Measurements from ENCODE around the gene PTPN18.
A peak's percentile ranks its signal among the peaks of the same experiment; 100 is the strongest.
"Not testable (repeated sequence)": the region's sequence is repeated elsewhere in the genome, so short reads cannot be mapped to it uniquely, and the experiment has no call there.

PTPN18 gene

GRCh38 chr2:130381145-130381544 is 25.3 kb downstream of the PTPN18 start:
- no peak for DNase-seq (ENCODE audit: low spot score)

GRCh38 chr2:130381619-130382018 is 25.8 kb downstream of the PTPN18 start:
- DNase-seq (ENCODE audit: low spot score): no peak

GRCh38 chr2:130382313-130382917 is 26.6 kb downstream of the PTPN18 start:
- no peak for DNase-seq (ENCODE audit: low spot score)

- DNase-seq (ENCODE audit: low spot score): no peak
Measured at GRCh38 chr2:130385709-130386108, 29.9 kb downstream of the PTPN18 start.

- peak; percentile 46 for DNase-seq (ENCODE audit: low spot score)
Measured at GRCh38 chr2:130387071-130387400, 31.2 kb downstream of the PTPN18 start.

GRCh38 chr2:130387804-130388203 is 31.9 kb downstream of the PTPN18 start:
- no peak for DNase-seq (ENCODE audit: low spot score)

- no peak for DNase-seq (ENCODE audit: low spot score)
Measured at GRCh38 chr2:130388221-130388907, 32.5 kb downstream of the PTPN18 start.

GRCh38 chr2:130389358-130389757 is 33.5 kb downstream of the PTPN18 start:
- DNase-seq (ENCODE audit: low spot score): no peak

GRCh38 chr2:130389783-130390182 is 33.9 kb downstream of the PTPN18 start:
- DNase-seq (ENCODE audit: low spot score): no peak

GRCh38 chr2:130390460-130391057 is 34.7 kb downstream of the PTPN18 start:
- no peak for DNase-seq (ENCODE audit: low spot score)

- peak; percentile 91 for DNase-seq (ENCODE audit: low spot score)
Measured at GRCh38 chr2:130391058-130391871, 35.4 kb downstream of the PTPN18 start.

- DNase-seq (ENCODE audit: low spot score): peak; percentile 61
Measured at GRCh38 chr2:130391872-130392670, 36.2 kb downstream of the PTPN18 start.

- DNase-seq (ENCODE audit: low spot score): no peak
Measured at GRCh38 chr2:130393318-130393910, 37.6 kb downstream of the PTPN18 start.

- not testable (repeated sequence) for DNase-seq (ENCODE audit: low spot score)
Measured at GRCh38 chr2:130406280-130406679, 50.4 kb downstream of the PTPN18 start.

- not testable (repeated sequence) for DNase-seq (ENCODE audit: low spot score)
Measured at GRCh38 chr2:130416693-130417092, 60.8 kb downstream of the PTPN18 start.

GRCh38 chr2:130418845-130419244 is 63.0 kb downstream of the PTPN18 start:
- not testable (repeated sequence) for DNase-seq (ENCODE audit: low spot score)
